GM12878 (cell line): ENCODE measurements around the gene UQCC5. TPM values are rescaled to one million over a fixed set of nuclear protein-coding genes. Genes with fewer than 3 reads are reported as not detected.

Experiments
- ATAC-seq: fragments of 200-7000 bp; cut with Tn5 transposase; 3 replicates; pipeline ENCODE4 v1.9.1; 2020; ENCODE audit warnings: mild to moderate bottlenecking, moderate library complexity
- BruUV-seq: library from RNA; stranded (reverse); fragments of 400-500 nt; replicated peaks from 2 replicates; lab custom pipeline; 2021; lab: Mats Ljungman, UMichigan
- CTCF ChIA-PET: fragments of 300-600 bp; sonication (Branson Sonifier 250); formaldehyde crosslinking; extraction: SDS; loops from one replicate; lab custom pipeline; 2021; ENCODE audit warnings: inconsistent platforms; lab: Yijun Ruan, JAX
- POLR2A ChIA-PET: fragments of 350-600 bp; formaldehyde crosslinking; extraction: SDS; loops from one replicate; lab custom pipeline; 2021; ENCODE audit warnings: inconsistent platforms; lab: Charles Lee
- RAD21 ChIA-PET: fragments of 300-600 bp; sonication (Branson Sonifier 250); formaldehyde crosslinking; loops from one replicate; lab custom pipeline; 2023; ENCODE audit warnings: antibody characterized with exemption; ENCODE audit not compliant: unreplicated experiment; lab: Charles Lee
- SMC1A ChIA-PET: fragments of 300-600 bp; sonication (Branson Sonifier 250); formaldehyde crosslinking; loops from one replicate; lab custom pipeline; 2023; ENCODE audit not compliant: unreplicated experiment, uncharacterized antibody; lab: Charles Lee
- DNase-seq: peaks from one replicate; pipeline ENCODE4 v3.0.0-alpha.2; 2011; ENCODE audit warnings: low read depth, low spot score
- FAIRE-seq: peaks from 3 replicates; lab custom pipeline; 2011; peaks lifted over from hg19 to GRCh38; lab: Jason Lieb, UNC
- H2AFZ ChIP-seq: 2 replicates; pipeline ENCODE4 v1.6.0; 2011; ENCODE audit warnings: low read depth, low read length, control low read depth; ENCODE audit not compliant: control insufficient read depth
- H3K27ac ChIP-seq: 2 replicates; pipeline ENCODE4 v1.5.1; 2011; ENCODE audit warnings: control low read depth; ENCODE audit not compliant: control insufficient read depth, insufficient read depth
- H3K27me3 ChIP-seq, 2 experiments: replicated peaks in 1 of 2; 2 replicates each; pipeline versions ENCODE4 v1.6.0 to v1.6.1; 2011; ENCODE audit warnings: low read length in 1 of 2; ENCODE audit not compliant: control insufficient read depth in 2 of 2, insufficient read depth in 2 of 2
- H3K36me3 ChIP-seq, 2 experiments: 2 replicates each; pipeline ENCODE4 v1.5.1; 2011; ENCODE audit warnings: low read length in 1 of 2; ENCODE audit not compliant: control insufficient read depth in 2 of 2, insufficient read depth in 2 of 2
- H3K4me1 ChIP-seq: 2 replicates; pipeline ENCODE4 v1.6.1; 2011; ENCODE audit warnings: mild to moderate bottlenecking, low read length, moderate library complexity, mixed read lengths; ENCODE audit not compliant: control insufficient read depth, insufficient read depth
- H3K4me2 ChIP-seq: 2 replicates; pipeline ENCODE4 v1.6.0; 2011; ENCODE audit warnings: control low read depth; ENCODE audit not compliant: control insufficient read depth, insufficient read depth
- H3K4me3 ChIP-seq: fragments of 200-600 bp; sonication (generic); 2 replicates; pipeline ENCODE4 v1.5.1; 2016
- H3K79me2 ChIP-seq: 2 replicates; pipeline ENCODE4 v1.6.0; 2011; ENCODE audit warnings: low read length; ENCODE audit not compliant: control insufficient read depth, insufficient read depth
- H3K9ac ChIP-seq: 2 replicates; pipeline ENCODE4 v1.8.0; 2011; ENCODE audit warnings: low read length, control low read depth, mixed read lengths; ENCODE audit not compliant: control insufficient read depth, insufficient read depth
- H3K9me3 ChIP-seq: replicated peaks from 3 replicates; pipeline ENCODE4 v1.5.1; 2011; ENCODE audit warnings: mild to moderate bottlenecking, low read length; ENCODE audit not compliant: control insufficient read depth, insufficient read depth
- H4K20me1 ChIP-seq: 2 replicates; pipeline ENCODE4 v1.6.0; 2011; ENCODE audit not compliant: control insufficient read depth, insufficient read depth
- IKZF2 ChIP-seq, 2 experiments: fragments of 450-650 bp; IDR thresholded peaks; 2 replicates each; pipeline ENCODE4 v1.6.1; 2017; ENCODE audit warnings: mild to moderate bottlenecking in 2 of 2, moderate library complexity in 2 of 2
- KLF5 ChIP-seq: fragments of 450-650 bp; IDR thresholded peaks from 2 replicates; pipeline ENCODE4 v1.6.1; 2014; ENCODE audit warnings: mild to moderate bottlenecking; ENCODE audit not compliant: partially characterized antibody
- RELA ChIP-seq: fragments of 450-650 bp; IDR thresholded peaks from 2 replicates; pipeline ENCODE4 v1.8.0; 2014; ENCODE audit warnings: borderline replicate concordance; ENCODE audit not compliant: partially characterized antibody
- YY1 ChIP-seq: IDR thresholded peaks from 2 replicates; pipeline ENCODE4 v1.6.1; 2011; ENCODE audit warnings: low read depth, mild to moderate bottlenecking, low read length
- WGBS: methylation state at CpG from one replicate; pipeline ENCODE4 v1.1.6; 2016; ENCODE audit warnings: low lambda C conversion rate; ENCODE audit not compliant: insufficient replicate concordance, insufficient coverage; ENCODE audit errors: missing lambda C conversion rate; 5-methylcytosine and 5-hydroxymethylcytosine counted together
- in situ Hi-C: fragments of 300-500 bp; cut with MboI; formaldehyde crosslinking; loops from 9 replicates; pipeline ENCODE4 v1.14.3; 2018; ENCODE audit warnings: mixed read lengths
- intact Hi-C: fragments of 100-400 bp; cut with micrococcal nuclease; formaldehyde crosslinking; loops from one replicate; pipeline ENCODE4 v1.14.2; 2022; ENCODE audit not compliant: unreplicated experiment
- polyA plus RNA-seq, 11 experiments: library from polyadenylated mRNA; depleted of rRNA in 4 of 11; unstranded in 6 of 11; stranded (reverse) in 5 of 11; fragments of >200 nt; fragmentation: Nextera tagmentation in 4 of 11; fragmentation: Illumina TruSeq in 1 of 11; extraction: Ambion mirVana in 4 of 11; extraction: Trizol in 1 of 11; gene quantifications; 1 replicate in 1 of 11; 2 replicates in 10 of 11; pipeline versions ENCODE4 v1.2.1 to v1.2.3, GENCODE V29; 2011 to 2016; ENCODE audit warnings: inconsistent platforms in 2 of 11, missing spikeins in 2 of 11, low read depth in 1 of 11
- total RNA-seq, 4 experiments: library from RNA; depleted of rRNA in 3 of 4; stranded (reverse); fragments of >200 nt in 3 of 4; fragmentation: Illumina TruSeq in 1 of 4; extraction: Trizol in 1 of 4; gene quantifications; 2 replicates each; pipeline versions ENCODE4 v1.2.1 to v1.2.3, GENCODE V29; 2013 to 2021

Gene UQCC5
- total and polyA plus RNA-seq, 10 of the 15 experiments (the other 5 are each of a cell fraction or from before 2014, with no cell fraction given), result 15.1 to 84.8 (median 28.0) TPM

DNA sequence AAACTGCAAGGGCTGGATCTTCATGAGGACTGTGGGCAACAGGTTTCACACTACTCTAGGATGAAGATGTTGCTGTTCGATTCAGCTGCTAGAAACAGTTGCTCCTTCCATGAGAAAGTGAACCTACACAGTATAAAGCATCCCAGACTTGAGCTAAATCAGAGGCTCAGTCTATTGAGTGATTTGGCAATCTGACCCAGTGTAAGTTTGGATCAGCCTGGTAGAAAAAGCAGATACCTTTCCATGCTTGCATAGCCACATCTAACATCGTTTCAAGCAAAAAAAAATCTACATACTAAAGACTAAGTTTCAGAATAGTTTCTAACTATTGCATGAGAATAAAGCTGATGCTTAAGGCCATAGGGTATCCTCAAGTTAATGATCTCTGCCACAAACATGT lies 4.6 kb downstream of the UQCC5 start (continued):
- no peak for TF ChIP-seq RELA
- TF ChIP-seq YY1, result no peak

DNA sequence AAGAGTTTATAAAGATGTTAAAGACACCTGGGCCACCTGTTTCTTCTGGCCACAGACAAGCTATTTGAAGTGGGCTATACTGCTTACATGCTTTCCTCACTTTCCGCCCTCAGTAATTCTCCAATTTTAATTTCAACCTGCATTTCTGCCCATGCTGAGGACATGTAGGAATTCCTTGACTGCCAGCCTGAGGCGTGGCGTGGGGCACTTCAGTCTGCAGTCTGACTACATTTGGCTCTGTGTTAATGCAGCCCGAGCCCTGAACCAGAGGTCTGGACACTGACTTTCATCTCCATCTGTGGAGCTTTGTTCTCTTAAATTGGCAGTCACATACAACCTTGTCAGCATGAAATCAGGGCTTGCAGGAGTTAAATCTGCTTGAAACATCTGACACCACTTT lies 8.5 kb downstream of the UQCC5 start:
- ChIA-PET CTCF (interaction anchor here (0.8 to 1.1 kb wide), 3 partner anchors 18 to 26 kb away, joined by 3 to 5 read pairs (median 3); no protein-coding TSS in a partner anchor), RAD21 (interaction anchor here (0.7 kb wide), 1 partner anchor 9 kb away, joined by 3 read pairs; the partner anchor contains the start of gene UQCC5), SMC1A (interaction anchor here (0.6 to 1.0 kb wide), 2 partner anchors 149 to 860 kb away, joined by 3 read pairs; no protein-coding TSS in a partner anchor), POLR2A (interaction anchor here (1.5 kb wide), 1 partner anchor 9 kb away, joined by 7 read pairs; the partner anchor contains the start of gene UQCC5)
- no TSS peak for BruUV-seq
- peaks cover 6% of the 10 kb centered on the region for H3K79me2 ChIP-seq
- DNase-seq (no peak), ATAC-seq (no peak), FAIRE-seq (no peak)
- in situ Hi-C loops, result no loop called here
- no peak overlapping the region for H3K4me2 ChIP-seq
- TF ChIP-seq KLF5, result no peak
- TF ChIP-seq IKZF2 (IDR thresholded peaks at IDR 0.05), result no peak
- no peaks in the 10 kb centered on the region for H3K9me3 ChIP-seq
- H3K4me3 ChIP-seq, result no peak overlapping the region
- H4K20me1 ChIP-seq, result no peaks in the 10 kb centered on the region
- H3K27ac ChIP-seq, result no peak overlapping the region
- intact Hi-C loops, result no loop called here
- H3K27me3 ChIP-seq, result no peaks in the 10 kb centered on the region
- no peak overlapping the region for H3K9ac ChIP-seq
- WGBS, result 98% methylated on average over 4 of the region's 4 CpGs
- H3K4me1 ChIP-seq, result no peaks in the 10 kb centered on the region
- H3K36me3 ChIP-seq, result peaks cover 1 to 27% of the 10 kb centered on the region in 2 experiments; a peak in 3 of 4 replicates
- no peak overlapping the region for H2AFZ ChIP-seq
